ENCODE results near the gene ARHGEF17. TPM values are rescaled to one million over a fixed set of nuclear protein-coding genes. Genes with fewer than 3 reads are reported as not detected.

The ARHGEF17 gene
- total and polyA plus RNA-seq, 2 of the 13 experiments (the other 11 are each of a cell fraction or from before 2014, with no cell fraction given), result 10.7 to 28.8 TPM

DNA sequence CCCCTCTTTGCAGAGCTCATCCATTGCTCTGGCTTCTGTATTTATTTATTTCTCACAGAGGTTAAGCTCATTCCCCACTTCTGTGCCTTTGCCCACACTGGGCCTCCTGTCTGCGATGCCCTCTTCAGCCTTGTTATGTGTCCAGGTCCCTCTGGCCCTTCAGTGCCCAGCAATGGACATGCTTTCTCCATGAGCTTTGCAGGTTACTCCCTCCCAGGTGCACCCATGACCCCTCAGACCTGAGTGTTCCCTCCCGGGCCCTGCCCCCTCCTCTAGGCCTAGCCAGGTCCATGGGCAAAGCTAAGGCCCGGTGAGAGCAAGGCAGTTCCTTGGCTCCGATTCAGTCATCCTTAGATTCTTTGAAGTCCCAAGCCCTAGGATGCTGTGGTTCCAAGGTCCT lies 17.5 kb upstream of the ARHGEF17 start:
- BruUV-seq (replicated peaks), result no TSS peak
- Histone ChIP-seq H3K9me3 (ENCODE audit: low read length) (no peaks in the 10 kb centered on the region), H3K27me3 (ENCODE audit: control insufficient read depth in 1 of 2, insufficient read depth in 2 of 2, low read length in 2 of 2) (peaks cover 6 to 39% of the 10 kb centered on the region in 2 experiments; a peak in 3 of 5 replicates), H3K4me2 (ENCODE audit: low read depth, low read length) (no peak overlapping the region), H3K79me2 (ENCODE audit: insufficient read depth, low read length) (no peaks in the 10 kb centered on the region), H3K4me3 (replicated peaks in 1 of 3; ENCODE audit: insufficient read depth in 1 of 3, low read depth in 2 of 3, low read length in 3 of 3) (no peak overlapping the region), H2AFZ (ENCODE audit: low read length) (no peak overlapping the region), H3K27ac (ENCODE audit: extremely low read length, insufficient read depth, low read length) (no peak overlapping the region), H4K20me1 (ENCODE audit: insufficient read depth, low read length) (no peaks in the 10 kb centered on the region), H3K4me1 (ENCODE audit: insufficient read depth, low read length) (peaks cover 21% of the 10 kb centered on the region), H3K9ac (ENCODE audit: insufficient read depth, low read depth, low read length) (no peak overlapping the region), H3K36me3 (replicated peaks in 1 of 2; ENCODE audit: control insufficient read depth in 1 of 2, insufficient read depth in 2 of 2, low read length in 2 of 2) (no peaks in the 10 kb centered on the region)
- CTCF ChIA-PET (ENCODE audit: low intra/inter-chr PET ratio, low total read pairs), result interaction anchor here (3.0 kb wide), 1 partner anchor 106 kb away, joined by 28 read pairs; no protein-coding TSS in a partner anchor
- TF ChIP-seq ZNF251 (CRISPR knock-in tag; IDR thresholded peaks at IDR 0.05), result no peak
- TF ChIP-seq ZNF12 (CRISPR knock-in tag; IDR thresholded peaks at IDR 0.05), result no peak
- no peak for TF ChIP-seq ZSCAN25 (CRISPR knock-in tag; IDR thresholded peaks at IDR 0.05)
- TF ChIP-seq KDM1A (CRISPR knock-in tag; IDR thresholded peaks at IDR 0.05), result no peak
- no peak for TF ChIP-seq RFX1 (IDR thresholded peaks at IDR 0.05)
- TF ChIP-seq SMARCC2 (IDR thresholded peaks at IDR 0.05), result no peak
- no peak for TF ChIP-seq CBX5 (CRISPR knock-in tag; IDR thresholded peaks at IDR 0.05; ENCODE audit: borderline replicate concordance)
- no peak for TF ChIP-seq TMF1 (CRISPR knock-in tag; IDR thresholded peaks at IDR 0.05; ENCODE audit: low read depth)
- TF ChIP-seq, protein P1, sequence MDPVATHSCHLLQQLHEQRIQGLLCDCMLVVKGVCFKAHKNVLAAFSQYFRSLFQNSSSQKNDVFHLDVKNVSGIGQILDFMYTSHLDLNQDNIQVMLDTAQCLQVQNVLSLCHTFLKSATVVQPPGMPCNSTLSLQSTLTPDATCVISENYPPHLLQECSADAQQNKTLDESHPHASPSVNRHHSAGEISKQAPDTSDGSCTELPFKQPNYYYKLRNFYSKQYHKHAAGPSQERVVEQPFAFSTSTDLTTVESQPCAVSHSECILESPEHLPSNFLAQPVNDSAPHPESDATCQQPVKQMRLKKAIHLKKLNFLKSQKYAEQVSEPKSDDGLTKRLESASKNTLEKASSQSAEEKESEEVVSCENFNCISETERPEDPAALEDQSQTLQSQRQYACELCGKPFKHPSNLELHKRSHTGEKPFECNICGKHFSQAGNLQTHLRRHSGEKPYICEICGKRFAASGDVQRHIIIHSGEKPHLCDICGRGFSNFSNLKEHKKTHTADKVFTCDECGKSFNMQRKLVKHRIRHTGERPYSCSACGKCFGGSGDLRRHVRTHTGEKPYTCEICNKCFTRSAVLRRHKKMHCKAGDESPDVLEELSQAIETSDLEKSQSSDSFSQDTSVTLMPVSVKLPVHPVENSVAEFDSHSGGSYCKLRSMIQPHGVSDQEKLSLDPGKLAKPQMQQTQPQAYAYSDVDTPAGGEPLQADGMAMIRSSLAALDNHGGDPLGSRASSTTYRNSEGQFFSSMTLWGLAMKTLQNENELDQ (CRISPR knock-in tag; IDR thresholded peaks at IDR 0.05; ENCODE audit: borderline replicate concordance), result no peak
- no peak for TF ChIP-seq PHF20 (CRISPR knock-in tag; IDR thresholded peaks at IDR 0.05)
- ATAC-seq, result no peak
- in situ Hi-C loops (cut with HindIII; ENCODE audit: extremely low pct_ligation_motif_present, low pct_unique_long_range_greater_than_20kb), result loop anchor here (5.0 kb wide), 1 partner anchor 102 kb away; no protein-coding TSS in a partner anchor
- DNase-seq (ENCODE audit: low spot score), result no peak
- no peak for FAIRE-seq
- POLR2A ChIA-PET, result no interaction called here
- intact Hi-C loops (cut with micrococcal nuclease; ENCODE audit: unreplicated experiment), result no loop called here
- 54% methylated on average over 4 of the region's 4 CpGs for WGBS (ENCODE audit: low lambda C conversion rate)

Data from HepG2 (cell line).